Activated T-cell treated with anti-CD3 and anti-CD28 coated beads for 4 hours (primary cell): ENCODE measurements around the gene SKAP1.
"Not testable (repeated sequence)": the region's sequence is repeated elsewhere in the genome, so short reads cannot be mapped to it uniquely, and the experiment has no call there.

Source experiments
- DNase-seq: peaks from one replicate; pipeline ENCODE4 v3.0.0-alpha.2; 2020

The SKAP1 gene

GRCh38 chr17:48194097-48194550 is 235.9 kb downstream of the SKAP1 start:
- no peak for DNase-seq

- no peak for DNase-seq
These were observed 237.7 kb downstream of the SKAP1 start for GRCh38 chr17:48192321-48192731.

GRCh38 chr17:48191362-48191761 is 238.7 kb downstream of the SKAP1 start:
- DNase-seq: no peak

- no peak for DNase-seq
These were observed 239.1 kb downstream of the SKAP1 start for GRCh38 chr17:48190871-48191270.

GRCh38 chr17:48187872-48188608 is 242.0 kb downstream of the SKAP1 start:
- DNase-seq: no peak

- not testable (repeated sequence) for DNase-seq
These were observed 243.7 kb downstream of the SKAP1 start for GRCh38 chr17:48186317-48186716.

- DNase-seq: no peak
These were observed 245.3 kb downstream of the SKAP1 start for GRCh38 chr17:48184721-48185120.

- DNase-seq: no peak
These were observed 248.4 kb downstream of the SKAP1 start for GRCh38 chr17:48181653-48182052.

- DNase-seq: no peak
These were observed 249.0 kb downstream of the SKAP1 start for GRCh38 chr17:48180842-48181629.

- DNase-seq: no peak
These were observed 250.7 kb downstream of the SKAP1 start for GRCh38 chr17:48179071-48179945.

- DNase-seq: no peak
These were observed 251.7 kb downstream of the SKAP1 start for GRCh38 chr17:48178317-48178716.

GRCh38 chr17:48177816-48178215 is 252.2 kb downstream of the SKAP1 start:
- no peak for DNase-seq

GRCh38 chr17:48176471-48176855 is 253.6 kb downstream of the SKAP1 start:
- no peak for DNase-seq

- DNase-seq: no peak
These were observed 254.1 kb downstream of the SKAP1 start for GRCh38 chr17:48175692-48176470.

- DNase-seq: no peak
These were observed 255.0 kb downstream of the SKAP1 start for GRCh38 chr17:48174833-48175523.

- no peak for DNase-seq
These were observed 256.6 kb downstream of the SKAP1 start for GRCh38 chr17:48173191-48173984.

- DNase-seq: no peak
These were observed 260.1 kb downstream of the SKAP1 start for GRCh38 chr17:48169926-48170325.

- no peak for DNase-seq
These were observed 266.2 kb downstream of the SKAP1 start for GRCh38 chr17:48163809-48164208.

GRCh38 chr17:48162946-48163506 is 267.0 kb downstream of the SKAP1 start:
- no peak for DNase-seq

- no peak for DNase-seq
These were observed 267.6 kb downstream of the SKAP1 start for GRCh38 chr17:48162306-48162934.
